PC-3 (cell line): ENCODE data around the gene LPCAT1.

Source experiments
- EZH2 ChIP-seq: fragments of 300-600 bp; sonication (generic); IDR thresholded peaks from one replicate; pipeline ENCODE4 v1.6.1; 2017; ENCODE audit warnings: antibody characterized with exemption, mild to moderate bottlenecking, low read length; ENCODE audit not compliant: unreplicated experiment
- EZH2phosphoT487 ChIP-seq: fragments of 300-600 bp; sonication (generic); IDR thresholded peaks from 2 replicates; pipeline ENCODE4 v1.6.1; 2018; ENCODE audit warnings: mild to moderate bottlenecking, antibody characterized with exemption, low read length, borderline replicate concordance
- TF ChIP-seq, protein P1 (sequence below): fragments of 300-600 bp; sonication (generic); conservative IDR thresholded peaks from 2 replicates; pipeline ENCODE4 v1.5.1; 2017; ENCODE audit warnings: antibody characterized with exemption, low read depth, mild to moderate bottlenecking, low read length

DNA sequence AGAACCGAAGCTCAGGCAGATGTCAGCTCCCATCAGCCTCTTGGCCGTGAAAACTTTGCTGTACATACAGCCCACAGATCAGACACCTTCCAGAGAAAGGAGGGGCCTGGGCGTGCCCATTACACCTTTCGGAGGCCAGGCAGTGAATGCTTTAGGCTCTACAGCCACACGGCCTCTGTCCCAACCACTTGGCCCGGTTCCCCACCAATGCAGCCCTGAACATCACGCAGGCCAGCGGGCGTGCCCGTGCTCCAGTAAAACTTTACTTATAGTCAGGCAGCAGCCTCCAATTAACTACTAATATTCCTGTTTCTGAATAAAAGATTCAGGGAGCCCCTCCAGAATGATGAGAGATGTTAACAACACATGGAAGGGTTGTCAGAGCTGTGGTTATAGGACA is 23.9 kb downstream of the LPCAT1 start:
- TF ChIP-seq, protein P1, sequence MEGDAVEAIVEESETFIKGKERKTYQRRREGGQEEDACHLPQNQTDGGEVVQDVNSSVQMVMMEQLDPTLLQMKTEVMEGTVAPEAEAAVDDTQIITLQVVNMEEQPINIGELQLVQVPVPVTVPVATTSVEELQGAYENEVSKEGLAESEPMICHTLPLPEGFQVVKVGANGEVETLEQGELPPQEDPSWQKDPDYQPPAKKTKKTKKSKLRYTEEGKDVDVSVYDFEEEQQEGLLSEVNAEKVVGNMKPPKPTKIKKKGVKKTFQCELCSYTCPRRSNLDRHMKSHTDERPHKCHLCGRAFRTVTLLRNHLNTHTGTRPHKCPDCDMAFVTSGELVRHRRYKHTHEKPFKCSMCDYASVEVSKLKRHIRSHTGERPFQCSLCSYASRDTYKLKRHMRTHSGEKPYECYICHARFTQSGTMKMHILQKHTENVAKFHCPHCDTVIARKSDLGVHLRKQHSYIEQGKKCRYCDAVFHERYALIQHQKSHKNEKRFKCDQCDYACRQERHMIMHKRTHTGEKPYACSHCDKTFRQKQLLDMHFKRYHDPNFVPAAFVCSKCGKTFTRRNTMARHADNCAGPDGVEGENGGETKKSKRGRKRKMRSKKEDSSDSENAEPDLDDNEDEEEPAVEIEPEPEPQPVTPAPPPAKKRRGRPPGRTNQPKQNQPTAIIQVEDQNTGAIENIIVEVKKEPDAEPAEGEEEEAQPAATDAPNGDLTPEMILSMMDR, result no peak
- no peak for TF ChIP-seq EZH2phosphoT487
- no peak for TF ChIP-seq EZH2
